Stimulated activated CD8-positive, alpha-beta memory T cell treated with anti-CD3 and anti-CD28 coated beads, Interleukin-7, amount 100 ng/mL, for 24 hours (primary cell): Measurements from ENCODE around the gene TENT4A.

Experiments
- DNase-seq: peaks from one replicate; pipeline ENCODE4 v3.0.0-alpha.2; 2020; ENCODE audit warnings: low read depth

The TENT4A gene

DNA sequence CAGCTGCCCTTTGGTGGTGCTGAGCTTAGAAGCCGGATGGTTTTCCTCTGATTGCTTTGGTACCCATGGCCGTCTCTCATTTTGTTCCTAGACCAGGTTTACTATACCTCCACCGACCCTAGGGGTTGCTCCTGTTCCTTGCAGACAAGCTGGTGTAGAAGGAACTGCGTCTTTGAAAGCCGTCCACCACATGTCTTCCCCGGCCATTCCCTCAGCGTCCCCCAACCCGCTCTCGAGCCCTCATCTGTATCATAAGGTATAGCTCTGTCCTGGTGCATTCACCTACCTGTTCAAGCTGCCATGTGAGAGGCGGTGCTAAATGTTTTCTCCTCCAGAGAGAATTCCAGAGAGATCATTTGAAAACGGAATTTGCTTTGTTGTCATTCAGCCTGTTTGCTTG, 39.5 kb downstream of the TENT4A start:
- DNase-seq: no peak

DNA sequence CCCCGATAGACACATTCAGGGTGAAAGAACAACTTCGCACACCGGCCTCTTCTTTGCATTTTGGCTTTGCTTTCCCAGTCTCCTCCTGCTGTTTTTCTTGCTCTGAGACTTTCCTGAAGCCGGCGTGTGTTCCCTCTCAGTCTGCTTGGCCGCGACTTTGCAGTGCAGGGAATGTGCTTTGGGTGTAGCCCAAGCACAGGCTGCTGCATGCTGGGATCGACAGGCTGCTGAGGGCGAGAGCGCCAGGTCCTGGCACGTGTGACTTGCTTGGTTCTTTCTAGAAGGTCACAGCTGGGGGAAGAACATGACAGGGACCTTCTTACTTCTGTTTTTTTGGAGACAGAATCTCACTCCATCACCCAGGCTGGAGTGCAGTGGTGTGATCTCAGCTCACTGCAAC, 40.6 kb downstream of the TENT4A start:
- DNase-seq: no peak

DNA sequence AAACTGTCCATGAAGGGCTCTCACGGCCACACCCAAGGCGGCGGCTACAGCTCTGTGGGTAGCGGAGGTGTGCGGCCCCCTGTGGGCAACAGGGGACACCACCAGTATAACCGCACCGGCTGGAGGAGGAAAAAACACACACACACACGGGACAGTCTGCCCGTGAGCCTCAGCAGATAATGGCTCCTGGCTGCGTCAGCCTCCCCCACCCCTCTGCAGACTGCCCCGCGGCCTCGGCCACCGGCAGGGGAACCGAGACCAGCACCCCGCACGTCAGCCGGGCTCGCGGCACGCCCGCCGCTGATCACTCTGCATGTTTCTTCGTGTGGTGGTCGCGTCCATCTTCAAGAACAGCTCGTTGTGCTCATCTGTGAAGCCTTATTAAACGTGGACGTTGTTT, 41.5 kb downstream of the TENT4A start:
- DNase-seq: no peak

DNA sequence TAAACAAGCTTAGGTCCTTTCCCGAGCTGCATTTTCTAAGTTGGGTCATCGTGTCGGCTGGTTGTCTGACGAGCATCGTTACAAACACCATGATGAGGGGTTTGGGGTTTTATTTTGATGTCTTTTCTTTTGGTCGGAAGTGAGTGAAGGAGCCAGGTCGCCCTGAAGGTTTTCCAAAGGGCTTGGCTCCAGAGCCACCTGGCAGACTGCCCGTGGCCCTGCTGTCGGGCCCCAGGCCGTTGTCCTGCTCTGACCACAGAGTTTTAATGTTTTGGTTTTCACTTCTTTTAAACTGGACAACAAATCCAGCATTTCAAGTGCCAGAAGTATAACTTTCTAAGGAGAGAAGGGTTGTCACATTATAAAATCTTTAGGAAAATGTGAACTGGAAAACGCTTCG, 42.3 kb downstream of the TENT4A start:
- no peak for DNase-seq

DNA sequence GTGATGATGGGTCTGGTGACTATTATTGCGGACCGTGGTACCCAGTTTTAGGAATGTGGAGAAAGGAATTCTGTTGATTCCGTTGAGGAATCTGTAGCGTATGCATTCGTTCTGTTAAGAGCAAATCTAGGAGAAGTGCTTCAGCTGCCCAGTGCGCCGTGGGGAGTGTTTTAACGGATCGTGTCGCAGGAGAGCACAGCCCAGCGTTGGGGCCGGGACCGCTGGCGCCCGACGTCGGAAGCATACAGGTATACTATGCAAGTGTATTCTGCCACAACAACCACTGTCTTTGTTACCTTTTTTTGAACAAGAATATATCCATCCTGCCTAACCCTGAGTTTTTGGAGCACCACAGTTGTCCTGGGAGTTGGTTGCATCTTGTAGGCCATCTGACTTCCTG, 42.7 kb downstream of the TENT4A start:
- no peak for DNase-seq

DNA sequence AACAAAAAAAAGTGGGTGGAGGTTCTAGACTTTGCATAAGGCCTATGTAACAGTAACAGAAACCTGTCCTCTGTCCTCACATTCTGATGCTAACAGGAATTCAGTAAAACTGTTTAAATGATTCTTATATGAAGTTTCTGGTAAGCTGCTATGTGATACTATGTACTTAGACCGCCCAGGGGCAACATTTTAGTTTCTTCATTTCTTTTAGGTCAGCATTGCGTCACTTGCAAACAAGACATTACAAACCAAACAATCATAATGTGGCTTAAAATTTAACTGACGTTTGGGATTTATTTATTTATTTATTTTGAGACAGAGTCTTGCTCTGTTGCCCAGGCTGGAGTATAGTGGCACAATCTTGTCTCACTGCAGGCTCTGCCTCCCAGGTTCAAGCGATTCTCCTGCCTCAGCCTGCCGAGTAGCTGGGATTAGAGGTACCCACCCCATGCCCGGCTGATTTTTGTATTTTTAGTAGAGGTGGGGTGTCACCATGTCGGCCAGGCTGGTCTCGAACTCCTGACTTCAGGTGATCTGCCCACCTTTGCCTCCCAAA, 44.3 kb downstream of the TENT4A start:
- no peak for DNase-seq

DNA sequence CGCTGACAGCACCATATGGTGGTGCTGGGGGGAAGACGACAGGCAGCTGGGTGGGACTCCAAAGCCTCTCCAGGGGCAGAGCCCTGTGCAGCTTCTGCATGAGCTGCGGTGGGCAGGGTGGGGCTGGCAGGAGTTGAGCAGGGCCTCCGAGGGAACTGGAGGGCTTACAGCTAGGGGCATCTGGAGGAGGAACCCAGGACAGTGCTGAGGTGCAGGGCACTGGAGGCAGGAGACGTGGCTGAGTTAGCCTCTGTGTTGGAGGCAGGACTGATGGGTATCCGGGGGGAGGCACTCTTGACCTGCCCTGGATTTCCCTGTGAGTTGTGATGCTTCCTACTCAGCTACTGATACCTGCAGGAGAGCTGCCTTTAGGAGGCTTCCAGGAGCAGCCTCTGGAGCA, 45.0 kb downstream of the TENT4A start:
- no peak for DNase-seq

DNA sequence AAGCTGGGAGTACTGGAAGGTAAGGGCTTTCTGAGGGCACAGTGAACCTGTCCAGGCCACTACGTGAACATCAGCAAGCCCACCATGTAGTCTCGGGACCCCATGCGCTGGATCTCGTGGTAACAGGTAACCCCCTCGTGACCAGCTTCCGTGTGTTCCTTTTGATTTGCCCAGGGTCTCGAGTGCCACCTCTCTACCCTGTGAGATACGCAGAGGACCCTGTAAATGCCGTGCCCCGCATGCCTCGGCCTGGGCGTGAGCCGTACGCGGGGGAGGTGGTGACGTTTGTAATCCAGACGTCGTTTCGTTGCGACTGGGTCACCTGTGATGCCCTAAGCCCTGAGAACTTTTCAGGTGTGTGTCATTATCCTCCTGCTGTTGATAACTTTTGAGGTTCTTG, 45.5 kb downstream of the TENT4A start:
- no peak for DNase-seq

DNA sequence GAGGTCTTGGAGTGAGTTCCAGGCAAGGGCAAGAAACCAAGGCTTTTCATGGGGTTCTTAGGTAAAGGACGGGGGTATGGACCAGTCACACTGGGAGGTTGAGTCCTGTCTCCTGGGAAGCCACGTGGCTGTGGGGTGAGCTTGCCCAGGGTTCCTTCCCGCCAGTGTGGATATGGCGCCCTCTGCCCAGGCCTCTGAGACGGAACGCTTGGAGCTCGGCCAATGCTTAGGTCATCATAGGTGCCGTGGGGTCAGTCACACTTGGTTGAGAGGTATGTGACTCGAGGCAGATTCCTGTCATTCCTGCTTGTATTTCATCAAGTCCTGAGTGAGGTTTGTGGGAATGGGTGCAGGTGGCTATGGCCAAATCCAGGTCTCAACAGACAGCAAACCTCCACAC, 46.2 kb downstream of the TENT4A start:
- no peak for DNase-seq

DNA sequence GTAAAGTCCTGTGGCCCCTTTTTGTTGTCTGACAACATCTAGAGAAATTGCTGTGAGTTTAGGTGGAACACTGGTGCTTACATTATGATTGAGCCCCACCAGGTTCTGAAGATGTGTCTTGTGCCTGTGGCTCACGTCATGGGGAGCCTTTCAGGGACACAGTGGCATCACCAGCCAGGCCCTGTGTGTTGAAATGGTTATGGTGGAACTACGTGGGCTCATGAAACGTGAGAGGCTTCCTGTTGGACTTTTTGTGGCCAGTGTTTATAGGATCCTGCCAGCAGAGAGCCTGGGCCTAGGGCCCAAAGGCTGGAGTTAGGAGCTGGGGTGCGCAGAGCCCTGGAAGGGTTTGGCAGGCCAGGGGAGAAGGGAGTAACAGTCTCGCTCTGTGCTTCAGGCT, 46.8 kb downstream of the TENT4A start:
- no peak for DNase-seq

DNA sequence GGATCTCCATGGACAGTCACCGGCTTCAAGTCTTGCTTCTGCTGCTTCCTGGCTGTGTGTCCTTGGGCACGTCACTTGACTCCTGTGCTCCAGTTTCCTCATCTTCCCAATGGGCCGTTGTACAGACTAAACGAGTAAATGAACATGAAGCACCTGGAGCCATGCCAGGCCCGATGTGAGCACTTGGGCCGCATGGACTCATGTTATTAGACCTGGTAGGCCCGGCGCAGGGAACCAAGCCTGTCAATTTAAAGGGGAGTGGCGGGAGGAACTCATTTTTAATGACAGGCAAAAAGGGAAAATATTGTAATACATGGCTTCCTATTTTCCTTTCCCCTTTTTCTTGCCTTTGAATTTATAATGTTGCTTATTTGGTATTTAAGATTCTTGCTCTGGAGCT, 47.5 kb downstream of the TENT4A start:
- no peak for DNase-seq

DNA sequence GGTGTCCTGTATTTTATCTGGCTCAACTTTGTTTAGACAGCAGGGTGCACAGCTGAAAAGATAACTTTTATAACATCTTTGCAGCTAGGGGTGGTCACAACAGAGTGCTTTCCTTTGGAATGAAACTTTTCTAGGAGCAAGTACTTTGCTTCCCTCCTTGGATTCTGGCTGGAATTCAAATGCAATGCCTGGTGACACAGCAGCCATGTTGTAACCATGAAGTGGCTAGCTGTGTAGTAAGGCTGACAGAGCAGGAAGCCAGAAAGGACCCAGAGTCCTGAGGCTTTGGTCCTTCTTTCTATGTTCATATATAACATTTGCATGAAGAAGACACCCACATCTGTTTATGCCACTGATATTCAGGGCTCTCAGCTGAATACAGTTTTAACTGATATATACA, 48.1 kb downstream of the TENT4A start:
- no peak for DNase-seq

DNA sequence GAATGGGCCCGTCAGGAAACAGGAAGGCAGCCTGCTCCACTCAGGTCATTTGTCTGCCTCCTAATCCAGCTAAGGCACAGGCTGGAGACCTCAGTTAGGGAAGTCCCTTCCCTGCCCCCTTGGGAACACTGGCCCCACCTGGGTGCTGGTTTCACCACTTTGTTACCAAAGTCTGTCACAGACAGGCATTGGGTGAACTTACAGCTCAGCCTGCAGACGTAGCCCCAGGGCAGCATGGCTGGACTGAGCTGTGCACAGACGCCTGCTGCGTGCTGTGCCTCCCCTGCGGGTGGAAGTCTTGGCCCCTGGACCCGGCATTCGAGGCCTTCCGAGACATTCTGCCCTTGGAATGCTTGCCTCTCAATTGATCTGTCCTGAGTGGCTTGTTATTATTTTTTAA, 48.9 kb downstream of the TENT4A start:
- no peak for DNase-seq

DNA sequence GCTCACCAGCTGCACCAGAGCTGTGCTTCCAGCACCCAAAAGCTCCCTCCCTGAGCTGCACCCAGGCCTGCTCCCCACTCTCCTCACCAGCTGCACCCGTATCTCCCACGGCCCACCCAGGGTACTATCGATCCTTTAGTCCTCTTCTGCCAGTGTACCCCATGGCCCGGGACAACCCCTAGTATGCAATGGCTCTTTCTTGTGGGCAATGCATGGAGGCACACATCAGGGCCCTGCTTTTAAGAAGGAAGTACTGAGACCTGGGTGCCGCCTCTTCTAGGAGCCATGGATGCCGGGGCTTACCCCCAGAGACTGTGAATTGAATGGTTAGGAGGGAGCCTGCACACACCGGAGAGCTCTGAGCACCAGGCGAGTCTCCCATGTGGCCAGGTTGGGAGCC, 49.5 kb downstream of the TENT4A start:
- no peak for DNase-seq

DNA sequence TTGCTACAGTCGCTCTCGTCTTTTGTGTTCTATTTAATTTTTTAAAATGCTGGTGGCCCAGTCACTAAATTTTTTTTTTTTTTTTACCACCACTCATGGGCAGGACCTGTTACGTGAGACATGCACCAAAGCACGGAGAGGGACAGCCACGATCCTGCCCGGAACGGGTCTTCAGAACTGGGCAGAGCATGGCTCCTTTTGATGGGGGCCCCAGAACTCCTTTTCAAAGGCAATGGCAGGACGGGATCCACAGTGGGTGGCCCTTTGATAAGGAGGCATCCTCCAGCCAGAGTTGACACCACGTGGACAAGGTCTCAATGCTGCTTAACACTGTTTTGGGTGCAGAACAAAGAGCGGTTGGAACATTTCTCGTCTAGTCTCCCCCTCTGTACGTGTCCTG, 50.0 kb downstream of the TENT4A start:
- no peak for DNase-seq

DNA sequence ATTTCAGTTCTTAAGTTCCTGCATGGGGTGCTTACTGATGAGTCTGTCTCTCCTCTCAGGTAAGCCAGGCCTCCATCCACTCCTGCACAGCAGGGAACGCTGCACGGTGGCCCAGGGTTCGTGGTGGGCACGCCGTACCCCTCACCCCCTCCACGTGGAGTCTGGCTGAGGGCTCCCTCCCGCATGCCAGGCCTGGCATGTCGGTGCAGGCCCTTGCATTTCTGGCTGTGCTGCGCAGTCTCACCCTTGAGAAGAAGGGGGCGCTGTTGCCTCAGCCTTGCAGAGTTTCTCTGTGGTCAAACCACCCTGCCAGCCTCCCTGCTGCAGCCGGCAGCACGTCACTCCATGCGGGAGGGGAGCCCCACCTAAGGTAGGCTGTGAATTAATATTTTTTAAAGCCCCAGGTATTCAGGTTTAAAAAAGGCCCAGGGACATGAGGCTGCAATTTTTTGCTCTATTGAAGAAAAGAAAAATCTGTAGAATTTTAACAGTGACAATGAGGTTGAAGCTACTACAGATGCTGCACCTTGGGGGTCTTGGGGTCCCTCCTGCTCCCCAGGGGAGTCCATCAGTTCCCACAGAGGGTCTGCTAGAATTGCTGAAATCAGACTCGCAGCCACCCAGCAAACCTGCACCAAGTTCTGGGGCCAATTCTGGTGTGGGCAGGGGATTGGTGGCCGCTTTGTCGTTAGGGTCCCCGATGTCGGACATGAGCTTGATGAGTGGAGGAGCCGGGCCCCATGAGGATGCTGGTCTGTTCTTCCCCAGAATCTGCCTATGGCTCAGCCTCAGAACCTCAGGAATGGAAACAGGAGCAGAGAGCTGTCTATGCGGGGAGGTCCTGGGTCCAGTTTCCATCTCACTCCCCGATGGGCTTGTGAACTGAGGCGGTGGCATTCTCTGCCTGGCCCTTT, 52.6 kb downstream of the TENT4A start:
- peak; percentile 40 for DNase-seq

DNA sequence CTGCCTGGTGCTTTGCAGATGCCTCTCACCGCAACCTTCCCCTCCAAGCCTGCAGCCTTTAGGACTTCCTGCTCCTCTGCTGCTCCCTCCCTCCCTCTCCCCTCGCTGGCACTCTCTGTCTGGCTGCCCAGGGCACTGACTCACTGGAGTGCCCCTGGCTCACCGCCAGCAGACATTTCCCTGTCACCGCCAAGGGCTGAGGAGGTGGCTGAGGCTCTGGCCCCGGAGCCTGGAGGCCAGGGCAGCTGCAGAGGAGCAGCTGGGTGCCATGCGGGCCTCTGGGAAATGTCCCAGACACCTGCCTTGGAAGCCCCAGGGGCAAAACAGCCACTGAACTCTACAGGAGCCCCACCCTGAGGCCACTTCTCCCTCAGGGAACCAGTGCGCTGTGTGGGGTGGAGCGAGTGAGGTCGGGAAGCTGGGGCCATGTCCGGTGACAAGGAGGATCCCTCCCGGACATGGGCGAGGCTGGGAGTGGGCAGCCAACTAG, 53.4 kb downstream of the TENT4A start:
- DNase-seq: no peak

DNA sequence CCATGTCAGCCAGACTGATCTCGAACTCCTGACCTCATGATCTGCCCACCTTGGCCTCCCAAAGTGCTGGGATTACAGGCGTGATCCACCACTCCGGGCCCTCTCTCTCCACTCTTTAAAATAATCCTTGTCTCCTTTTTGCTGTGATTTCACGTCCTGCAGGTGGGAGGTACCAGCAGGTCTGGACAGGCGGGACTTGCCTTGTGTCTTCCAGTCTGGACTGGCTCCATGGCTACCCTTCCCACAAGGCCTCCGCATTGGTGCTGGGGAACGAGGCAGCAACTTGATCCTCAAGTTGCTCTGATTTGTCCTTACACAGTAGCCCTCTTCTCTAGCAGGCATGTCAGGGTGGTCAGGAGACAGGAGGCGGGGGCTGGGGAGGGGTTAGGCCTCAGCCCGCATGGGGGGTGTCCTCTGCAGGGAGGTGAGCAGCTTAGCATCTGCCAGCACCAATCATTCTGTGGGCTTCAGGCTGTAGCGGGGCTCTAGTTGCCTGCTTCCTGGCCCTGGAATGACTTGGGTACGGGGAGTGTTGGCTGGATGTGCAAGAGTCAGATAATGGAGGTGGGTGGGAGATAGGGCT, 54.3 kb downstream of the TENT4A start:
- no peak for DNase-seq

DNA sequence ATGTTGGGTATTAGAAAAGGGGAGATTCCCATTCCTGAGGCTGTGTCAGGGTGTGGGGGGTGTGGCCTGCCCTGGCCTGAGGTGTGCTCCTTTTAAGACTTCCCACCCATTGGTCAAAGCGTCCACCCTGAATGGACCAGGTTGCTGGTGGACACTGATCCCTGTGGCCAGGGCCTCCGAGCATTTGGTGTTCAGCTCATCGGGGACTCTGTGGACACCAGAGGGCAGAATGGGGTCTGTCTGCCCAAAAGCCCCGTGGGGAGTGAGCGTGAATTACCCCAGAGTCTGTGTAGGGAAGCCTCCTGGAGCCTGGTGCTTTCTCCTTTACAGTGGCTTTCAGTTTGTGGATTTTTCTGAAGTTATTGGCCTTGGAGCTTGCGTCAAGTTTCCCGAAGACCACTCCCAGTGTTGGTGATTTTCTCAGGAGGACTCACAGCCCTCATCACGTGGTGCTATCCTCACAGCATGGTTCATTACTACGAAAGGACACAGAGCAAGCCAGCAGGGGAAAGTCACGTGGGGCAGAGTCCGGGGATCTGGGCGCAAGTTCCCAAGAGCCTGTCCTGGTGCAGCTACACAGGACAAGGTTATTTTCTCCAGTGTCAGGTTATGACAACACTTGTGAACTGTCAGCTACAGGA, 55.5 kb downstream of the TENT4A start:
- DNase-seq: no peak

DNA sequence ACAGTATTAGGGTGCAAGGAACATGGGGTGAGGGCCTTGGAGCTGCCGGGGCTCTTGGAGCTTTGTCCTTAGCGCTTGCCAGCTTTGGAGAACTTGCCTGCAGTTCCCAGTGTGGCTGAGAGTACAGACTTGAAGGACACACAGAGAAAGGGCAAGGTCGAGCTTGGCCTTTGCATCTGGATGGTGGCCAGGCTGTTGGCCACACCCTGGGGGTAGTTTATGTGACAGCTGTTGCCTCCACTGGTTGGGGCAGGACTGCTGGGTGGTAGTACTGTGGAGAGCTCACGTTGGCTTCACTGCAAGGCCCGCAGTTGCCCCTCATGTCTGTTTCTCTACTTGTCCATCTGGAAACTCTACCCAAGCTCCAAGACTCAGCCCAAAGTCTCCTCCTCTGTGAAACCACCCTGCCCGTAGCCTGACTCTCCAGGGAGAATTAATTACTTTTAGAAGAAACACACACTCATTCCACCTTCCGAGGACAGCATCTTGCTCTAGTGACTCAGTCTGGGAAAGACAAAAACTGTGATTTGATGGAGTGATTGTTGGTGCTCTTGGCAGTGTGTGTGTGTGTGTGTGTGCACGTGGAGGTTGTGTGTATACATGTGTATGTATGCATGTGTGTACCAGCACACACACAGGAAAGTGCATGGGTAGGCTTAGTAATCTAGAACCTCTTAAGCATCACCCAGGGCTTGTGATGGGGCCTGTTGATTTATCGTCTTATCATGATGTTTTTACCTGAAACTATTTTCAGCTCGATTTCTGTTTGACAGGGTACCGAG, 57.8 kb downstream of the TENT4A start:
- DNase-seq: no peak

DNA sequence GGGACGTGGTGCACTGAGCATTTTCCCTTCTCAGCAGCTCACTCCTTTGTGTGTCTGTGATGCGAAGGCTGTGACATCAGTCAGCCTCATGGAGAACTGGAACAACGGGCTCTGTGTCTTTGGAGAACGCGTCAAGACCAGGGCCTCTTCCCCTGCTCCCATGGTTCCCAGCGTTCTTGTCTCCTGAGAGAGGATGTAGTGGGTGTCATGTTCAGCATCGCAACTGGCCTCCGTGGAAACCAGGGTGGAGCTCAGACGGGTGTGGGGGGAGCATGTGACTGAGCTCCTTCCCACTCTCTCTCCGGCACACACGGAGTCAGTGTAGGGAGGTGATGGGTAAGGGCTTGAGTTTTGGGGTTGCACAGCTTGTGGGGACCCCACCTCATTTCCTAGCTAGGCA, 59.7 kb downstream of the TENT4A start:
- no peak for DNase-seq
